GM21737 (cell line): ENCODE measurements around the gene VNN1.
"Not testable (repeated sequence)": the region's sequence is repeated elsewhere in the genome, so short reads cannot be mapped to it uniquely, and the experiment has no call there.

Experiments used
- ATAC-seq: cut with Tn5 transposase; IDR thresholded peaks from one replicate; pipeline ENCODE4 v1.9.1; 2021; ENCODE audit warnings: mild to moderate bottlenecking, moderate library complexity; ENCODE audit not compliant: unreplicated experiment

Gene VNN1

DNA sequence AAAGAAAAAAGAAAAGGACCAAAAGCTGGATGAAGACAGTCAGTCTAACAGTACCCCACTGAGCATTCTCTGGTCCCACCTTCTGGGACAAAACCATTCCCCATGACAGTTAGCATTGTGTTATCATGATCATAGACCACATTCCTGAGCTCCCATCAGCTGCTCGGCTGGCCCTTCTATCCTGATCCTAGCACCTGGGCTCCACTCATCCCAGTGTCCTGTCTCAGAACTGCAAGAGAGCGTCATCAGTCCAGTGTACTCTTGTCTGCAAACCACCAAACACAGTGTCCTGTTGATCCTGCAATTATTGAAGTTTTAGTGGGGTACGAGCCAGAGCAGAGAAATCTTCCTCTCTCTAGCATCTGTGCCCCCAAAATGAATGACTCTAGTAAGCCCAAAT, 38.9 kb downstream of the VNN1 start:
- ATAC-seq, result no peak

GRCh38 chr6:132673376-132674094, 40.3 kb downstream of the VNN1 start:
- ATAC-seq, result no peak

DNA sequence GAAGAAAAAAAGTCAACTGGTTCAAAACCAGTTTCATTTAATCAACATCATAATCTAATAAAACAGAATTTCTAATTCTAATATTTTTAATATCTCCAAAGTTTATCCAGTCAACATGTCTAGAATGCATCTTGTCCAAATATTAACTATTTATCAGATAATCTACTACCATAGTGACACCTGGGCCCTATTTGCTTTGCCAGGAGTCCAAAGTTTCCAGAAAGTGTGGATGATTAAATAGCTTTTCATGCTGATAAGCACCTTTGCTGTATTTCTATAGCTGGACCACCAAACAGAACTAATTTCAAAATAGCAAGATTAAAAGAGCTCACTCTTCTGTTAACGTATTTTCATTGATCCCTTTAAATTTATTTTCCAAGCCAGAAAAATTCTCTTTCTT, 42.6 kb downstream of the VNN1 start:
- ATAC-seq, result no peak

GRCh38 chr6:132669690-132670291, 44.1 kb downstream of the VNN1 start:
- ATAC-seq, result no peak

- ATAC-seq, result no peak
Observed at GRCh38 chr6:132666118-132666517, 47.7 kb downstream of the VNN1 start.

DNA sequence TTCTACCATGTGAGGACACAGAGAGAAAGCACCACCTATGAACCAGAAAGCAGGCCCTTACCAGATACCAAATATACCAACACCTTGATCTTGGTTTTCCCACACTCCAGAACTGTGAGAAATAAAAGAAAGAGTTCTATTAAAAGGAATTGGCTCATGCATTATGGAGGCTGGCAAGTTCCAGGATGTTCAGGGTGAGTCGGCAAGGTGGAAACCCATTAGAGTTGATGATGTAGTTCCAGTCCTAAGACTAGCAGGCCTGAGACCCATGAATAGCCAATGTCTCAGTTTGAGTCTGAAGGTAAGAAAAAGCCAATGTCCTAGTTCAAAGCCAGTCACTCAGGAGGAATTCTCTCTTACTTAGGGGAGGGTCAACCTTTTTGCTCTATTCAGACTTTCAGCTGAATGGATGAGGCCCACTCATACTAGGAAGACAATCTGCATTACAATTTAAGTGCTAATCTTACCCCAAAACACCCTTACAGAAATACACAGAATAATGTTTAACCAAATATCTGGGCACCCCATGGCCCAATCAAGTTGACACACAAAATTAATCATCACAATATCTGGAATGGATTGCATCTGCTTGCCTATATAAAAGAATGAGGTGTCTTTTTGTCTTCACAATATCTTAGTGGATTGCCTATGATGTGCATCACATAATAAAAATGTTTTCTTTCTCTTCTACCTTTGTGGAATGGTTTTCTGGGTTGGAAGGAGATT, 49.4 kb downstream of the VNN1 start:
- no peak for ATAC-seq

DNA sequence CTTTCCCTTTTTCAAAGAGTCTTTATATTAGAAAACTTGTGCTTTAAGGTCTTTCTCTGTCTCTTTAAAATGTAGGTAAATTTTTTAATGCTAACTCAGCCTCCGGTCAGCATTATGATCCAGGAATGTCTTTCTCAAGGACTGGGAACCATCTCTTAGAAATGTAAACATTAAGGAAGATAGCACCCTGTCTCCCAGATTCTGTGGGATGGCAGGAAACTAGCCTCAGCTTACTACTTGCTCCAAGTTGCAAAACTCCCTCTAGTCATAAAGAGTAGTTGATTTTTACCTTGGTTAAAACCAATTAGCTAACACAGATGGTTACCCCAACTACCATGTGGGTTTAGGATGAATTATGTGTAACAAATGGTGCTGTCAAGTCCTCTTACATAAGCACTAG, 50.2 kb downstream of the VNN1 start:
- no peak for ATAC-seq

GRCh38 chr6:132661906-132662305, 51.9 kb downstream of the VNN1 start:
- ATAC-seq, result no peak

DNA sequence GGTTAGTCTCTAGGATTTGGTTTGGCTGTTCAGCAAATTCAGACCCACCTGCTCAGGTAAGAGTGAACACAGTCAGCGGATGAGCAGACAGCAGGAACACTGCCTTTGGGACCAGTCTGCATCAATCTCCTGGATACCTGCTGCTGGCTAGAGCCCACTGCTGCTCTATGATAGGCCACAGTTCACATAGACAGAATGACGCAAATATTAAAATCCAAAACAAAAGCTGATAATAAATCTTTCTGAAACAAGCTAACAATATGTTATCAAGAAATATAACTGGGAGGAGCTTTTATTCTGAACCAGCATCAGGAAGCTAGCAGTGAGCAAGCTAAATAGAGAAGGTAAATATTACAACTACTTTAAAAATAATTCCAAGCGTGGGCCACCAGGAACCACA, 54.8 kb downstream of the VNN1 start, which contains the start of gene TAAR1:
Gene TAAR1, minus strand, starts transcription at position 101 of the 400 bp plus-strand sequence. CDS start 13,179 bp downstream, outside the sequence.
- ATAC-seq, result no peak

- no peak for ATAC-seq
Observed at GRCh38 chr6:132651062-132651461, 62.8 kb downstream of the VNN1 start.

DNA sequence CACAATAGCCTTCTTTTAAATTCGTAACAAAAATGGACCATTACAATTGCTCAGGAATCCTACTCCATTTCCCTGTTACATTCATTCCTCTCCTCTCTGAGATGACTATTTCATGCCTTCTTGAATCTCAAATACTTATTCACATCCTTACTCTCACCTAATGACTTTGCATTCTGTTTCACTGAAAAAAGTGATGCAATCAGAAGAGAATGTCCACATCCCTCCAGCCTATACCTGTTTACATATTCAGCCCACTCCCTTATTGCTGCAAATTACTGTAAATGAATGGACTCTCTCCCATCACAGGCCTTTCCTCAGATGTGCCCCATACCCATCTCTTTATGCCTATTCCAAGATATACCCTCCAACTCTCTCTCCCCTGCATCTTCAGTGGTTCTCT, 63.4 kb downstream of the VNN1 start:
- no peak for ATAC-seq

GRCh38 chr6:132648828-132649227, 65.0 kb downstream of the VNN1 start:
- no peak for ATAC-seq

GRCh38 chr6:132648356-132648755, 65.5 kb downstream of the VNN1 start:
- ATAC-seq, result peak; percentile 69

- peak; percentile 68 for ATAC-seq
Observed at GRCh38 chr6:132643547-132643946, 70.3 kb downstream of the VNN1 start.

DNA sequence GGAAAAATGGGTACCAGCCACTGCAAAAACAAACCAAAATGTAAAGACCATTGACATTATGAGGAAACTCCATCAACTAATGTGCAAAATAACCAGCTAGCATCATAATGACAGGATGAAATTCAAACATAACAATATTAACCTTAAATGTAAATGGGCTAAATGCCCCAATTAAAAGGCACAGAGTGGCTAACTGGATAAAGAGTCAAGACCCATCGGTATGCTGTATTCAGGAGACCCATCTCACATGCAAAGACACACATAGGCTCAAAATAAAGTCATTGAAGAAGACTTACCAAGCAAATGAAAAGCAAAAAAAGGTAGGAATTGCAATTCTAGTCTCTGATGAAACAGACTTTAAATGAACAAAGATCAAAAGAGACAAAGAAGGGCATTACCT, 76.7 kb downstream of the VNN1 start:
- not testable (repeated sequence) for ATAC-seq

- ATAC-seq, result not testable (repeated sequence)
Observed at GRCh38 chr6:132635906-132636305, 77.9 kb downstream of the VNN1 start.

- ATAC-seq, result not testable (repeated sequence)
Observed at GRCh38 chr6:132635288-132635687, 78.6 kb downstream of the VNN1 start.

- ATAC-seq, result no peak
Observed at GRCh38 chr6:132634796-132635195, 79.1 kb downstream of the VNN1 start.

DNA sequence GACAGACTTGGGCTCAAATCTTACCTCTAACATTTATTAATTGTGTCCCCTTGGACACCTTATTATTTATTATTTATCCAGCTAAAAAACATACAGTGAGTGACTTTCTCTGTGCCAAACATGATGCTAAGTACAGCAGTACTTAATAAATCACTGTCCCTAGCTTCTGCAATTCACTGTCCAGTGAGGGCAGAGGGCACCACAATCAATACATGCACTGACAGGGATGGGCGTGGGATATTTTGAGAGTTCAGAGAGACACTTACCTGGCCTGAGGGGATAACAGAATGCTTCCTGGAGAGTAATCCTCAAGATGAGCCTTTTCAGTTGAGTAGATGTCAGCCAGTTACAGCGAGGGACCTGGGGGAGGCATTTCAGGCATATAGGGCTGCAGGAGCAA, 80.5 kb downstream of the VNN1 start:
- no peak for ATAC-seq
